HG02678 (cell line): ENCODE results near the gene ANKRD65.
"Not testable (repeated sequence)": the region's sequence is repeated elsewhere in the genome, so short reads cannot be mapped to it uniquely, and the experiment has no call there.

ENCODE experiments used
- ATAC-seq: cut with Tn5 transposase; IDR thresholded peaks from one replicate; pipeline ENCODE4 v1.9.1; 2021; ENCODE audit warnings: mild to moderate bottlenecking, moderate library complexity; ENCODE audit not compliant: unreplicated experiment

The ANKRD65 gene

GRCh38 chr1:1421147-1421906 lies at the start of gene ANKRD65:
ANKRD65 (minus strand) TSS chr1:1421276; CDS start chr1:1421005, 271 bp downstream.
- no peak for ATAC-seq

GRCh38 chr1:1468196-1468985 lies 47.3 kb upstream of the ANKRD65 start:
- ATAC-seq: not testable (repeated sequence)

- no peak for ATAC-seq
Measured at GRCh38 chr1:1463312-1463711, 42.2 kb upstream of the ANKRD65 start.

GRCh38 chr1:1462318-1462966 lies 41.4 kb upstream of the ANKRD65 start:
- ATAC-seq: no peak

GRCh38 chr1:1461721-1462317 lies 40.7 kb upstream of the ANKRD65 start:
- ATAC-seq: no peak

- ATAC-seq: no peak
Measured at GRCh38 chr1:1460540-1461130, 39.6 kb upstream of the ANKRD65 start.

GRCh38 chr1:1459711-1460110 lies 38.6 kb upstream of the ANKRD65 start:
- ATAC-seq: not testable (repeated sequence)

- not testable (repeated sequence) for ATAC-seq
Measured at GRCh38 chr1:1459156-1459555, 38.1 kb upstream of the ANKRD65 start.

- ATAC-seq: not testable (repeated sequence)
Measured at GRCh38 chr1:1456683-1457255, 35.7 kb upstream of the ANKRD65 start.

GRCh38 chr1:1455934-1456333 lies 34.9 kb upstream of the ANKRD65 start:
- ATAC-seq: not testable (repeated sequence)

GRCh38 chr1:1455366-1455884 lies 34.3 kb upstream of the ANKRD65 start:
- ATAC-seq: no peak

- ATAC-seq: not testable (repeated sequence)
Measured at GRCh38 chr1:1454286-1455056, 33.4 kb upstream of the ANKRD65 start.

- no peak for ATAC-seq
Measured at GRCh38 chr1:1452882-1453281, 31.8 kb upstream of the ANKRD65 start.

- not testable (repeated sequence) for ATAC-seq
Measured at GRCh38 chr1:1452365-1452739, 31.3 kb upstream of the ANKRD65 start.

- no peak for ATAC-seq
Measured at GRCh38 chr1:1451696-1452364, 30.8 kb upstream of the ANKRD65 start.

GRCh38 chr1:1450616-1451015 lies 29.5 kb upstream of the ANKRD65 start:
- not testable (repeated sequence) for ATAC-seq

- no peak for ATAC-seq
Measured at GRCh38 chr1:1449099-1449739, 28.1 kb upstream of the ANKRD65 start, which contains the start of gene ATAD3C. ATAD3C (plus strand) TSS chr1:1449689; CDS start chr1:1450684, 995 bp downstream.

- not testable (repeated sequence) for ATAC-seq
Measured at GRCh38 chr1:1446631-1447030, 25.6 kb upstream of the ANKRD65 start.
